IMR-90 (cell line): Measurements from ENCODE around the gene CLDN14.

Experiments used
- BHLHE40 ChIP-seq: fragments of 150-350 bp; IDR thresholded peaks from 2 replicates; pipeline ENCODE4 v1.6.1; 2016; ENCODE audit warnings: mild to moderate bottlenecking, low read depth, low read length
- CEBPB ChIP-seq: IDR thresholded peaks from 2 replicates; pipeline ENCODE4 v1.6.1; 2012; ENCODE audit warnings: low read depth, low read length, improper control_type of control experiment
- CHD1 ChIP-seq: IDR thresholded peaks from 2 replicates; pipeline ENCODE4 v1.6.1; 2012; ENCODE audit warnings: low read depth, low read length, improper control_type of control experiment
- CTCF ChIP-seq: conservative IDR thresholded peaks from 2 replicates; pipeline ENCODE4 v1.5.1; 2012; ENCODE audit warnings: mild to moderate bottlenecking, low read depth, low read length, improper control_type of control experiment
- ELK1 ChIP-seq: fragments of 150-350 bp; IDR thresholded peaks from 2 replicates; pipeline ENCODE4 v1.6.1; 2016; ENCODE audit warnings: low read depth, mild to moderate bottlenecking, low read length, moderate library complexity, borderline replicate concordance
- FOS ChIP-seq: fragments of 150-350 bp; IDR thresholded peaks from 2 replicates; pipeline ENCODE4 v1.6.1; 2016; ENCODE audit warnings: low read depth, low read length
- MAFK ChIP-seq: IDR thresholded peaks from 2 replicates; pipeline ENCODE4 v1.6.1; 2012; ENCODE audit warnings: low read depth, low read length, improper control_type of control experiment
- NFE2L2 ChIP-seq: fragments of 150-350 bp; IDR thresholded peaks from 2 replicates; pipeline ENCODE4 v1.6.1; 2016; ENCODE audit warnings: low read depth, mild to moderate bottlenecking, low read length
- POLR2A ChIP-seq: IDR thresholded peaks from 2 replicates; pipeline ENCODE4 v1.6.1; 2012; ENCODE audit warnings: mild to moderate bottlenecking, low read depth, low read length
- RAD21 ChIP-seq: IDR thresholded peaks from 2 replicates; pipeline ENCODE4 v1.6.1; 2012; ENCODE audit warnings: low read length, improper control_type of control experiment
- RCOR1 ChIP-seq: IDR thresholded peaks from 2 replicates; pipeline ENCODE4 v1.6.1; 2012; ENCODE audit warnings: mild to moderate bottlenecking, low read length, improper control_type of control experiment; ENCODE audit not compliant: insufficient replicate concordance
- RFX5 ChIP-seq: IDR thresholded peaks from 2 replicates; pipeline ENCODE4 v1.8.0; 2012; ENCODE audit warnings: low read depth, mild to moderate bottlenecking, low read length, moderate library complexity
- SMC3 ChIP-seq: fragments of 150-350 bp; IDR thresholded peaks from 2 replicates; pipeline ENCODE4 v1.6.1; 2016; ENCODE audit warnings: low read depth, mild to moderate bottlenecking, antibody characterized with exemption, low read length, moderate library complexity

DNA sequence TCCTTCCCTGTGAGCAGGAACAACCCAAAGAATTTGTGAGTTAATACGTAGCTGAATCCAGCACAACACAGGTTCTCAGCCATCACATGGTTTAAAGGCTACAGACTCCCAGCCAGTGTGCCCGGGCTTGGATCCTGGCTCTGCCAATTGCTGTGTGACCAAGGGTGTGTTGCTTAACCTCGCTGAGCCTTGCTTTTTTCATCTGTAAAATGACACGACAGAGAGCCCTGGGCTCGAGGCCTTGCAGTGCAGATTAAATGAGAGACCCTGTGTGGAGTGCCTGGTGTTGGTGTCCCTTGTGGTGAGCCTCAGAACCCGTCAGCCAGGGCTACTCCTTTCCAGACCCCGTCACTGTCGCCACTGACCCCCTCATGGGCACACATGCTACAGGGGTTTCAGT, 55.3 kb downstream of the CLDN14 start:
- TF ChIP-seq POLR2A = no peak
- no peak for TF ChIP-seq ELK1
- TF ChIP-seq CTCF = no peak
- no peak for TF ChIP-seq MAFK
- TF ChIP-seq RCOR1 = no peak
- no peak for TF ChIP-seq RFX5
- TF ChIP-seq SMC3 = no peak
- no peak for TF ChIP-seq NFE2L2
- TF ChIP-seq RAD21 = no peak
- TF ChIP-seq CEBPB = no peak
- no peak for TF ChIP-seq CHD1
- no peak for TF ChIP-seq FOS
- no peak for TF ChIP-seq BHLHE40
